ENCODE data around the gene CCDC88C. TPM values are rescaled to one million over a fixed set of nuclear protein-coding genes. Genes with fewer than 3 reads are reported as not detected.

CCDC88C gene
- total RNA-seq, 2 experiments from 2014 or later, result 137 to 253 TPM

GRCh38 chr14:91284791-91285548 is 132.7 kb downstream of the CCDC88C start:
- H3K4me3 ChIP-seq (ENCODE audit: low read depth, low read length, poor library complexity, severe bottlenecking), result peak overlapping the region; percentile 16
- ChIA-PET CTCF (ENCODE audit: unreplicated experiment) (interaction anchor here (0.7 to 2.3 kb wide), 4 partner anchors 72 to 382 kb away, joined by 3 to 9 read pairs (median 3); no protein-coding TSS in a partner anchor), POLR2A (interaction anchor here (0.7 to 1.6 kb wide), 4 partner anchors 35 to 107 kb away, joined by 3 to 7 read pairs (median 4); partner anchors contain the start of gene GPR68)
- H4K20me1 ChIP-seq (ENCODE audit: insufficient read depth, low read length), result no peaks in the 10 kb centered on the region
- H3K9me3 ChIP-seq (ENCODE audit: low read length), result no peaks in the 10 kb centered on the region
- H3K4me1 ChIP-seq (ENCODE audit: insufficient read depth, low read length, poor library complexity, severe bottlenecking), result peaks cover 69% of the 10 kb centered on the region
- peak overlapping the region; percentile 60 for H3K4me2 ChIP-seq (ENCODE audit: low read length)
- intact Hi-C loops (cut with micrococcal nuclease; ENCODE audit: unreplicated experiment), result loop anchor here (5.0 to 10.0 kb wide), 2 partner anchors 43 to 220 kb away; partner anchors contain the start of genes GPR68 and RPS6KA5
- H3K9me2 ChIP-seq (ENCODE audit: insufficient read depth, low read length), result no peaks in the 10 kb centered on the region
- peak; percentile 85 for DNase-seq (ENCODE audit: low spot score)
- peaks cover 4% of the 10 kb centered on the region; the same call in 1 of the 2 replicates for H3K79me2 ChIP-seq (ENCODE audit: insufficient read depth, low read depth, low read length)
- H2AFZ ChIP-seq (ENCODE audit: low read length), result no peak overlapping the region
- H3K27ac ChIP-seq (ENCODE audit: low read depth, low read length, poor library complexity, severe bottlenecking), result peak overlapping the region; percentile 97
- BruUV-seq (replicated peaks), result no TSS peak
- TF ChIP-seq CTCF (conservative IDR thresholded peaks at IDR 0.05; ENCODE audit: low read length) (no peak), EZH2phosphoT487 (IDR thresholded peaks at IDR 0.05; ENCODE audit: borderline replicate concordance, low read depth, low read length) (no peak)
- peaks cover 98% of the 10 kb centered on the region for H3K36me3 ChIP-seq (ENCODE audit: insufficient read depth, low read length)

- CTCF ChIA-PET (ENCODE audit: unreplicated experiment), result no interaction called here
- no peak for DNase-seq (ENCODE audit: low spot score)
- H3K79me2 ChIP-seq (ENCODE audit: insufficient read depth, low read depth, low read length), result peaks cover 4% of the 10 kb centered on the region; the same call in 1 of the 2 replicates
- H3K27ac ChIP-seq (ENCODE audit: low read depth, low read length, poor library complexity, severe bottlenecking), result peak overlapping the region; percentile 97
- no peaks in the 10 kb centered on the region for H4K20me1 ChIP-seq (ENCODE audit: insufficient read depth, low read length)
- intact Hi-C loops (cut with micrococcal nuclease; ENCODE audit: unreplicated experiment), result loop anchor here (5.0 to 10.0 kb wide), 2 partner anchors 42 to 219 kb away; partner anchors contain the start of genes GPR68 and RPS6KA5
- no peak overlapping the region for H3K4me3 ChIP-seq (ENCODE audit: low read depth, low read length, poor library complexity, severe bottlenecking)
- peak overlapping the region; percentile 60 for H3K4me2 ChIP-seq (ENCODE audit: low read length)
- BruUV-seq (replicated peaks), result no TSS peak
- POLR2A ChIA-PET, result interaction anchor here (0.7 to 1.6 kb wide), 4 partner anchors 35 to 107 kb away, joined by 3 to 7 read pairs (median 4); partner anchors contain the start of gene GPR68
- TF ChIP-seq EZH2phosphoT487 (IDR thresholded peaks at IDR 0.05; ENCODE audit: borderline replicate concordance, low read depth, low read length), result no peak
- TF ChIP-seq CTCF (conservative IDR thresholded peaks at IDR 0.05; ENCODE audit: low read length), result no peak
- H3K9me2 ChIP-seq (ENCODE audit: insufficient read depth, low read length), result no peaks in the 10 kb centered on the region
- H3K4me1 ChIP-seq (ENCODE audit: insufficient read depth, low read length, poor library complexity, severe bottlenecking), result peaks cover 77% of the 10 kb centered on the region
- H3K9me3 ChIP-seq (ENCODE audit: low read length), result no peaks in the 10 kb centered on the region
- H2AFZ ChIP-seq (ENCODE audit: low read length), result no peak overlapping the region
- peaks cover 98% of the 10 kb centered on the region for H3K36me3 ChIP-seq (ENCODE audit: insufficient read depth, low read length)
Observed at GRCh38 chr14:91284146-91284790, 133.4 kb downstream of the CCDC88C start.

Measured in OCI-LY7 (cell line).